Mesenchymal stem cell (in vitro differentiated cells and primary cell): ENCODE data around the gene VPS41.

Experiments
- DNase-seq: peaks from one replicate; pipeline ENCODE4 v3.0.0-alpha.2; 2013
- H2AFZ ChIP-seq: one replicate; pipeline ENCODE4 v1.6.1; 2013; ENCODE audit warnings: low read depth, mild to moderate bottlenecking, control low read depth, inconsistent platforms, low read length, moderate library complexity
- H2AK5ac ChIP-seq: 2 replicates; pipeline ENCODE4 v1.6.1; 2013; ENCODE audit warnings: low read length, moderate library complexity, mild to moderate bottlenecking, inconsistent platforms; ENCODE audit not compliant: severe bottlenecking
- H2BK120ac ChIP-seq: one replicate; pipeline ENCODE4 v1.6.1; 2013; ENCODE audit warnings: low read depth, mild to moderate bottlenecking, inconsistent platforms, low read length, moderate library complexity
- H2BK12ac ChIP-seq, 2 experiments: one replicate each; pipeline ENCODE4 v1.6.1; 2013; ENCODE audit warnings: inconsistent platforms in 2 of 2, low read length in 2 of 2, mild to moderate bottlenecking in 2 of 2, moderate library complexity in 2 of 2, control low read depth in 1 of 2
- H2BK15ac ChIP-seq: one replicate; pipeline ENCODE4 v1.6.1; 2013; ENCODE audit warnings: mild to moderate bottlenecking, low read depth, inconsistent platforms; ENCODE audit not compliant: poor library complexity, severe bottlenecking
- H2BK5ac ChIP-seq: 2 replicates; pipeline ENCODE4 v1.6.1; 2013; ENCODE audit warnings: low read depth, mild to moderate bottlenecking, low read length, control low read depth, inconsistent platforms; ENCODE audit not compliant: poor library complexity, severe bottlenecking
- H3K14ac ChIP-seq, 2 experiments: one replicate each; pipeline ENCODE4 v1.6.1; 2013; ENCODE audit warnings: inconsistent platforms in 2 of 2, low read length in 2 of 2, control low read depth in 1 of 2, mild to moderate bottlenecking in 1 of 2, moderate library complexity in 1 of 2
- H3K18ac ChIP-seq, 2 experiments: one replicate each; pipeline ENCODE4 v1.6.1; 2013; ENCODE audit warnings: inconsistent platforms in 2 of 2, low read length in 2 of 2, control low read depth in 1 of 2, low read depth in 1 of 2, mild to moderate bottlenecking in 1 of 2
- H3K23ac ChIP-seq, 2 experiments: one replicate each; pipeline ENCODE4 v1.6.1; 2013; ENCODE audit warnings: inconsistent platforms in 2 of 2, low read length in 2 of 2, mild to moderate bottlenecking in 2 of 2, moderate library complexity in 2 of 2, control low read depth in 1 of 2
- H3K27ac ChIP-seq: 2 replicates; pipeline ENCODE4 v1.5.1; 2013; ENCODE audit warnings: mild to moderate bottlenecking, moderate library complexity, low read length, control low read depth, inconsistent platforms; ENCODE audit not compliant: poor library complexity, severe bottlenecking
- H3K27me3 ChIP-seq, 2 experiments: 2 replicates each; pipeline versions ENCODE4 v1.6.1 to v1.7.0; 2013; ENCODE audit warnings: low read length in 2 of 2, mild to moderate bottlenecking in 2 of 2, moderate library complexity in 2 of 2, control low read depth in 1 of 2, inconsistent platforms in 1 of 2; ENCODE audit not compliant: control insufficient read depth in 1 of 2, insufficient read depth in 1 of 2
- H3K36me3 ChIP-seq, 2 experiments: 2 replicates each; pipeline versions ENCODE4 v1.6.1 to v1.7.0; 2013; ENCODE audit warnings: low read length in 2 of 2, control low read depth in 1 of 2, inconsistent platforms in 1 of 2, low read depth in 1 of 2, mild to moderate bottlenecking in 1 of 2; ENCODE audit not compliant: insufficient read depth in 2 of 2, control insufficient read depth in 1 of 2
- H3K4ac ChIP-seq, 2 experiments: one replicate each; pipeline ENCODE4 v1.6.1; 2013; ENCODE audit warnings: inconsistent platforms in 2 of 2, low read length in 2 of 2, mild to moderate bottlenecking in 2 of 2, moderate library complexity in 2 of 2, control low read depth in 1 of 2, low read depth in 1 of 2
- H3K4me1 ChIP-seq: 2 replicates; pipeline ENCODE4 v1.6.1; 2013; ENCODE audit warnings: low read depth, low read length, control low read depth; ENCODE audit not compliant: control insufficient read depth, insufficient read depth
- H3K4me2 ChIP-seq: 2 replicates; pipeline ENCODE4 v1.6.1; 2013; ENCODE audit warnings: low read length, mild to moderate bottlenecking, inconsistent platforms; ENCODE audit not compliant: poor library complexity, severe bottlenecking
- H3K4me3 ChIP-seq, 2 experiments: 2 replicates each; pipeline versions ENCODE4 v1.5.1 to v1.7.0; 2013; ENCODE audit warnings: low read length in 2 of 2, mild to moderate bottlenecking in 2 of 2, control low read depth in 1 of 2, low read depth in 1 of 2; ENCODE audit not compliant: insufficient read depth in 1 of 2
- H3K79me1 ChIP-seq: replicated peaks from 2 replicates; pipeline ENCODE4 v1.6.1; 2013; ENCODE audit warnings: mild to moderate bottlenecking, control low read depth, low read length, inconsistent platforms; ENCODE audit not compliant: poor library complexity, severe bottlenecking
- H3K9ac ChIP-seq: 2 replicates; pipeline ENCODE4 v1.7.0; 2013; ENCODE audit warnings: mild to moderate bottlenecking, low read length, moderate library complexity
- H3K9me3 ChIP-seq: 2 replicates; pipeline ENCODE4 v1.7.0; 2013; ENCODE audit warnings: mild to moderate bottlenecking, low read length; ENCODE audit not compliant: control insufficient read depth
- H4K8ac ChIP-seq: one replicate; pipeline ENCODE4 v1.6.1; 2013; ENCODE audit warnings: inconsistent platforms, mild to moderate bottlenecking, low read length, moderate library complexity
- H4K91ac ChIP-seq: one replicate; pipeline ENCODE4 v1.6.1; 2013; ENCODE audit warnings: mild to moderate bottlenecking, low read length, inconsistent platforms
- WGBS: methylation state at CpG from one replicate; pipeline ENCODE4 v1.1.7; 2013; ENCODE audit warnings: mixed read lengths; 5-methylcytosine and 5-hydroxymethylcytosine counted together

VPS41 gene

DNA sequence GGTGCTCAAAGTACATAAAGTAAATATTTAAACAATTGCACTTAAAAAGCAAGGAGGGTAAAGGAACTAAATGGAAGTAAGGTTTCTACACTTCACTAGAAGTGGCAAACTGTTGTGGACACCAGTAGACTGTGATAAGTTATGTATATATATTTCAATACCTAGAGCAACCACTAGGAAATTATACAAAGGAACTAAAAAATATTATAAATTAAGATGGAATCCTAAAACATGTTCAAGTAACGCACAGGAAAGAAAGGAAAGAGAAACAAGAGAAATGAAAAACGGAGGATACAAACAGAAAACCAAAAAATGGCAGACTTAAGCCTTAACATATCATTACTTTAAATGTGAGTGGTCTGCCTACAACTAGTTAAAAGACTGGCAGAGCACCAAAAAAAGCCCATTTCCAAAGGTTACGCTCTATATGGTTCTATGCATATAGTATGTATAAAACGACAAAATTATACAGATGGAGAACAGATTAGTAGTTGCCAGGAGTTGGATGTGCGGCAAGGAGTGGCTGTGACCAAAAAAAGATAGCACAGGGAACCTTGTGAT is 19.0 kb downstream of the VPS41 start:
- Histone ChIP-seq H3K27ac (no peak overlapping the region), H2AK5ac (no peak overlapping the region), H3K36me3 (peaks cover 6 to 13% of the 10 kb centered on the region in 2 experiments)

DNA sequence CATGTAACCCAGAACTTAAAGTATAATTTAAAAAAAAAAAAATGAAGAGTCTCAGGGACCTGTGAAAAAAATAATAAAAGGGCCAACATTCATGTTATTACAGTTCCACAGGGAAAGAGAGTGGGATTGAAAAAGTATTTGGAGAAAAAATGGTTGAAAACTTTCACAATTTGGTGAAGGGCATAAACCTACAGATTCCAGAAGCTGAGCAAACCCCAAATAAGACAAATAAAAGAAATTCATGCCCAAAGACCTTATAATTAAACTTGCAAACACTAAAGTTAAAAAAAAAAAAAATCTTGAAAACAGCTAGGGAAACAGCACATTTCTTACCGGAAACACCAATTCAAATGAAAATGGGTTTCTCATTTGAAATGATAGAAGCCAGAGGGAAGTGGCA is 19.9 kb downstream of the VPS41 start:
- H4K8ac ChIP-seq = no peak overlapping the region
- no peak overlapping the region for H4K91ac ChIP-seq
- no peak overlapping the region for H2BK12ac ChIP-seq
- no peak overlapping the region for H3K9ac ChIP-seq
- no peaks in the 10 kb centered on the region for H3K27me3 ChIP-seq
- H2AFZ ChIP-seq = no peak overlapping the region
- H3K4me1 ChIP-seq = peaks cover 2% of the 10 kb centered on the region
- H3K36me3 ChIP-seq = peaks cover 6% of the 10 kb centered on the region in 2 experiments
- H2BK120ac ChIP-seq = no peak overlapping the region
- H3K9me3 ChIP-seq = no peaks in the 10 kb centered on the region
- H3K4ac ChIP-seq = no peak overlapping the region
- no peak overlapping the region for H2BK15ac ChIP-seq
- no peak overlapping the region for H3K23ac ChIP-seq
- no peak overlapping the region for H3K4me3 ChIP-seq
- no peak overlapping the region for H3K27ac ChIP-seq
- no peak overlapping the region for H2AK5ac ChIP-seq
- H3K14ac ChIP-seq = no peak overlapping the region
- no CpG with 5 or more reads among the region's 1 CpG for WGBS
- no peak overlapping the region for H3K18ac ChIP-seq
- no peak for DNase-seq
- no peak overlapping the region for H2BK5ac ChIP-seq
- H3K4me2 ChIP-seq = no peak overlapping the region
- peaks cover 18% of the 10 kb centered on the region for H3K79me1 ChIP-seq

More for the DNA sequence above, 19.0 kb downstream of the VPS41 start:
- H3K4me3 ChIP-seq = no peak overlapping the region
- H2BK12ac ChIP-seq = no peak overlapping the region
- H2BK120ac ChIP-seq = no peak overlapping the region
- no peak overlapping the region for H4K91ac ChIP-seq
- H3K9ac ChIP-seq = no peak overlapping the region
- H4K8ac ChIP-seq = no peak overlapping the region
- no peak overlapping the region for H2AFZ ChIP-seq
- H3K14ac ChIP-seq = no peak overlapping the region
- H3K4me1 ChIP-seq = peaks cover 2% of the 10 kb centered on the region
- no peak overlapping the region for H3K4ac ChIP-seq
- no peak overlapping the region for H3K4me2 ChIP-seq
- H3K79me1 ChIP-seq = peaks cover 15% of the 10 kb centered on the region
- no peaks in the 10 kb centered on the region for H3K9me3 ChIP-seq
- no peak for DNase-seq
- H3K27me3 ChIP-seq = no peaks in the 10 kb centered on the region
- H2BK15ac ChIP-seq = no peak overlapping the region
- H2BK5ac ChIP-seq = no peak overlapping the region
- H3K23ac ChIP-seq = no peak overlapping the region
- WGBS = 100% methylated on average over 4 of the region's 5 CpGs
- no peak overlapping the region for H3K18ac ChIP-seq

DNA sequence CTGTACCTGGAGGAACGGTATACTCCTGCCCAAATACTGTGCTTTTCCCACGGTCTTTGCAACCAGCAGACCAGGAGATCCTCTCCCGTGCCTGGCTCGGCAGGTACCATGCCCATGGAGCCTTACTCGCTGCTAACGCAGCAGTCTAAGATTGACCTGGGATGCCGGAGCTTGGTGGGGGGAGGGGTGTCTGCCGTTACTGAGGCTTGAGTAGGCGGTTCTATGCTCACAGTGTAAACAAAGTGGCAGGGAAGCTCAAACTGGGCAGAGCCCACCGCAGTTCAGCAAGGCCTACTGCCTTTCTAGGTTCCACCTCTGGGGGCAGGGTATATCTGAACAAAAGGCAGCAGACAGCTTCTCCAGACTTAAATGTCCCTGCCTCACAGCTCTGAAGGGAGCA is 22.7 kb downstream of the VPS41 start:
- no peak overlapping the region for H3K4me2 ChIP-seq
- H3K79me1 ChIP-seq = peaks cover 31% of the 10 kb centered on the region
- no peak overlapping the region for H3K23ac ChIP-seq
- no peak overlapping the region for H2BK12ac ChIP-seq
- DNase-seq = no peak
- no peak overlapping the region for H3K18ac ChIP-seq
- H2AFZ ChIP-seq = no peak overlapping the region
- WGBS = 90% methylated on average over 10 of the region's 10 CpGs
- H3K9ac ChIP-seq = no peak overlapping the region
- H2BK15ac ChIP-seq = no peak overlapping the region
- H3K36me3 ChIP-seq = peaks cover 6% of the 10 kb centered on the region in 2 experiments
- no peaks in the 10 kb centered on the region for H3K4me1 ChIP-seq
- H4K91ac ChIP-seq = no peak overlapping the region
- H3K27ac ChIP-seq = no peak overlapping the region
- no peaks in the 10 kb centered on the region for H3K9me3 ChIP-seq
- H2BK5ac ChIP-seq = no peak overlapping the region
- no peak overlapping the region for H4K8ac ChIP-seq
- no peak overlapping the region for H2AK5ac ChIP-seq
- H2BK120ac ChIP-seq = no peak overlapping the region
- no peak overlapping the region for H3K4me3 ChIP-seq
- no peaks in the 10 kb centered on the region for H3K27me3 ChIP-seq
- H3K4ac ChIP-seq = no peak overlapping the region
- no peak overlapping the region for H3K14ac ChIP-seq

DNA sequence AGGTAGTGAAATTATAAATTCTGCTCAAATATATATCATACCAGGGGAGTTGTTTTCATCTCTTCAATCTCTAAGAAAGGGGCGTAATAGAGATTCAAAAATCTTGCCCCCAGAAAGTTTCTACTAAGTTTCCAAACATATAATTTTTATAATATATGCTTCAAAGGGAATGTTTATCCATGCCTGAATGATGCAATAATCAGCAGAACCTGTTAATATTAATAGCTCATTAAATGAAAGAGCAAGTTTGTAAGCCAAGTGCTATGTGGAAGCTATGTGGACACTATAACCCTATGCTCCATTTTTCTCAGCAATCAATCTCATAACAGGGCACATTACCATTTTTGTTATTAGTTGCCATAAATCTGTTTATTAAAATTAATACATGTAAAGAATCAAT is 25.3 kb downstream of the VPS41 start:
- no peak for DNase-seq
- WGBS = no CpG with 5 or more reads among the region's 1 CpG
- H2BK120ac ChIP-seq = no peak overlapping the region
- H2BK12ac ChIP-seq = no peak overlapping the region
- no peak overlapping the region for H3K14ac ChIP-seq
- H3K23ac ChIP-seq = no peak overlapping the region
- H3K9ac ChIP-seq = no peak overlapping the region
- no peak overlapping the region for H2BK15ac ChIP-seq
- no peak overlapping the region for H2BK5ac ChIP-seq
- peaks cover 0 to 13% of the 10 kb centered on the region in 2 experiments for H3K36me3 ChIP-seq
- no peak overlapping the region for H2AK5ac ChIP-seq
- H3K27me3 ChIP-seq = no peaks in the 10 kb centered on the region
- H3K4me1 ChIP-seq = no peaks in the 10 kb centered on the region
- H3K27ac ChIP-seq = no peak overlapping the region
- H3K4me3 ChIP-seq = no peak overlapping the region
- no peak overlapping the region for H4K8ac ChIP-seq
- H4K91ac ChIP-seq = no peak overlapping the region
- H3K4me2 ChIP-seq = no peak overlapping the region
- no peaks in the 10 kb centered on the region for H3K9me3 ChIP-seq
- H3K18ac ChIP-seq = no peak overlapping the region
- peaks cover 39% of the 10 kb centered on the region for H3K79me1 ChIP-seq
- no peak overlapping the region for H2AFZ ChIP-seq
- no peak overlapping the region for H3K4ac ChIP-seq
